Activated CD8-positive, alpha-beta memory T cell treated with anti-CD3 and anti-CD28 coated beads, Interleukin-2, amount 50 U/mL, for 24 hours (primary cell): ENCODE measurements around the gene SCTR.

Source experiments
- DNase-seq: peaks from one replicate; pipeline ENCODE4 v3.0.0-alpha.2; 2020; ENCODE audit errors: extremely low read depth

Gene SCTR

DNA sequence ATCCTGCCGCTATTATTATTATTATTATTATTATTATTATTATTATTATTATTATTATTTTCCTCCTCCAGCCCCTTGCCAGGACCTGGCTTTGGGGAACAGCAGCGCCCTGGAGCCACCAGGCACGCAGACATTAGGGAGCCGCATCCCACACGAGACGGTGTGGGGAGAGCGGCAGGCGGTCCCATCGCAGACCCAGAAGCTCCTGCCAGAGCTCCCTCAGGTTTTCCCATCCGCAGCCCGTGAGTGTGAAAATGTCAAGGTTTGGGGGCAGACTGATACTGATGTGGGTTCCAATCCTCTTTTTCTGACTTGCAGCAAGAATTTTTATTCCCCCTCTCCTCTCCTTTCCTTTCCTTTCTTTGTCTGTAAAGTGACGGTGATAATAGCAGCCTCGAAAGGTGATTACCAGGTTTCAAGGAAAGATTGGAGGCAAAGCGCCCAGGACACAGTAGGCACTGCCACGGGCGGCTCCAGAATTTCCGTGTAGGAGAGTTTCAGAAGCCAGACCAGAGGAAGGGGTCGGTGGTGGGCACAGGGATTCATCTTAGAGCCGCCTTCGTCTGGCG lies 816 bp downstream of the SCTR start:
- DNase-seq, result no peak

DNA sequence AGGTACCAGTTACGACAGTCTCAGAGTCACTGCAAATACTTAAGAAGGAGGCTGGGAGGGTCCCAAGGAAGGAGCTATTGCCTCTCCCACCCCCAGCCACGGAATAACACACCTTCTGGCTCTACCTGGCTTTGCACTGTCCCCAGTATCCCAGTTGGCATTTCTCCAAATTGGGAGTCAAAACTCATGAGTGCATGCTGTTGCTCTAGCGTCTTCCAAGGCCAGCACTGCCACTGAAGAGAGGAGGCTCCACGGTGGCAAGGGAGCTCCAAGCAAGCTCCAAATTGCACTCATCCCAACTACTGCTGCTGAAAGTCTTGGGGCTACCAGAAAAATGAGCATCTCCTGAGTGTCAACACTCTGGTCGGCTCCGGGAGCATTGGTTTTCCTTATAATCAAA lies 1.6 kb downstream of the SCTR start:
- no peak for DNase-seq

DNA sequence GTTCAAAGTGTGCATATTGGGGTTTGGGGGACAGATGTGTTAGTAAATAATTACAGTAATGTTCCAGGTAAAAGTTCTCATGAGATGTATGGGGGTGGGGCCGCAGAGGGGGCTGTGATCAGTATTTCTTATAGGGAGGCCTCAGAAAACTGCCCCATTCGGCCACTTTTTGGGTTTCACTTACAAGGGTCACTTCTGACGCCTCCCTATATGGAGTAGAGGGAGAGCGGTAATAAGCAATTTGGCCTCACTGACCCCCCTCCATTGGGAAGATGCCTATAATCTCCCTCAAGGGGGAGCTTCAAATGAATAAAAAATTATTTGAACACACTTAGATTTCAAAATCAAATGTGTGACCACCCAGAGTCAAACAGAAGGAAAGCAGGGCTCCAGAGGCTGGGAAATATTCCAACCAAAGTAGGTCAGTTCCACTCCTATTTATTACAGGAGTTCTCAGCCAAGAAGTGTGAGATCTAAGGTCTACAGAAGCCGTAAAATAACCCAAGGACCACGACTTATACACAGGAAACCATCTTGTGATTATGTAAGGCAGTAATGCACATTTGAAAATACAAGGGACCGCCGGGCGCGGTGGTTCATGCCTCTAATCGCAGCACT lies 2.7 kb downstream of the SCTR start:
- DNase-seq, result no peak

DNA sequence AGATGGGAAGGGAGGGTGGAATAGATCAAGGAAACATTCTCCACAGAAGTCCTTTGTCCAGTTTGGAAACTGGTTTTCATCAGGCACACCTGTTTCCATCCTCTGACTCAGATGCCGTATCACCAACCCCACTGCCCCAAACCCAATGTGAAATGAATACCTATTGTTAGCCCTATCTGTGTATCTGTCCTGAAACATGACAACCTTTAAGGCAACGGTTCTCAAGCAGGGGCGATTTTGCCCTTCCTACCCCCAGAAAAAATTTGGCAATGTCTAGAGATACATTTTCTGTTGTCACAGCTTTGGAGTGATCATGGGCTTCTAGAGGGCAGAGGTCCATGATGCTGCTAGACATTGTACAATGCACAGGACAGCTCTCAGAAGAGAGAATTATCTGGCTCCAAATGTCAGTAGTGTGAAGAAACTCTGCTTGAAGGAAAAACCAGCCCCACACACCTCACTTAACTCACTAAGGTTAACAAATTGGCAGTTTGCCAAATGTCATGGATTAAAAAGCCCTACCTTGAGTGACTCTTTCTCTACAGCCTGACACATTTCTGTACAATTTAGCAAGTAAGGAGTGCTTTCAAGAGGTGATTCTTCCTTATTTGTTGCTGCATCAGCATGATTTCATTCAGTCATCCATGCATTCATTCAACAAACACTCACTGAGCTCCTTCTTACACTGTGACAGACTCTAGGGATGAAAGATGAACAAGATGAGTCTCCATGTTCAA lies 3.4 kb downstream of the SCTR start:
- no peak for DNase-seq

DNA sequence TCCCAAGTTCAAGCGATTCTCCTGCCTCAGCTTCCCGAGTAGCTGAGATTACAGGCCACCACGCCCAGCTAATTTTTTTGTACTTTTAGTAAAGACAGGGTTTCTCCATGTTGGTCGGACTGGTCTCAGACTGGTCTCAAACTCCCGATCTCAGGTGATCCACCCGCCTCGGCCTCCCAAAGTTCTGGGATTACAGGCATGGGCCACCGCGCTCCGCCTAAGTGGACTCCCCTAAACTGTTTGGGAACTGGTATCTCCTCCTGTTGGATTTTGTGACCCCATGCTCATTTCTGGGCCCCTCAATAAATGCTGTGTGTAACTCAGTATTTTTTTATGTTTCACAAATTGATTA lies 5.2 kb downstream of the SCTR start:
- DNase-seq, result no peak

DNA sequence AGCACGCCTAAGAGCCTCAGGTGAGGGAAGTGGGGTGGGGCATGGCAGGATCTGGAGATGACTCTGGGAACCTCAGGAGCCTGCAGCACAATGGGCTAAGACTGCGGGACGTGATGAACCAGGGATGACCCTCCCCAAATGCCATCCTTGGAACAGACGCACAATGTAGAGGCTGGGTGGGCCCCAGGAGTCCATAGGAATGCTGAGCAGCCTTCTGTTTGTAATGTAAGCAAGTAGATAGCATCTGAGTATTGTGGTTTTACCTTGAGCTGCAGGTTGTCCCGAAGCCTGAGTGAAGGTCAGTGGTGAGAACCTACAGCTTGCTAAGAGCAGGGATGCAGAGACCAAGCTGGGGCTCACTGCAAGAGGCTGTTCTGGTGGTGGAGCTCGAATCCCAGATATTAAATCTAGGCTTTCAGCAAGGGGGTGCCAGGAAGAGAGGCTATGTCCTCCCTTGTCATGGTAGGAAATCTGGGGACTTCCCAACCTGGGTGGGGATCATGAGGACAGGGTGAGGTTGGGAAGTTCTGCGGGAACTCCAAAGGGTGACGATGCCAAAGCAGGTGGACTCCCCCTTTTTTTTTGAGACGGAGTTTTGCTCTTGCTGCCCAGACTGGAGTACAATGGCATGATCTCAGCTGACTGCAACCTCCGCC lies 5.8 kb downstream of the SCTR start:
- DNase-seq, result no peak

DNA sequence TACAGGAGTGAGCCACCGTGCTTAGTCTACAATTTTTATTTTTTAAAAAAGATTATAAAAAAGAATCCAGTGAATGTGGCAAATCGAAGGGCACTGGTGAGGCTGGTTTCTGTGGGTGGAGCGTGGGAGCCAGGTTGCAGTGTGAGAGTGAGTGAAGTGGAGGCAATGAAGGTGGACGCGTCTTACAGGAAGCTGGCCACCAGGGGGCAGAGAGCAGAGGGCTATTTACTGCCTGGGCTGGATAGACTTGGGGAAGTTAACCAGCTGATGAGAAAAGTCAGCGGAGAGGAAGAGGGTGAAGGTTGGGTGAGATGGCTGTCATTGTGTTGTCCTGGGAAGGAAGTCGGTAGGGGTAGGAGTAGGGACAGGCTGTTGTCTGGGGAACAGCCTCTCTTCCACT lies 6.8 kb downstream of the SCTR start:
- DNase-seq, result no peak

DNA sequence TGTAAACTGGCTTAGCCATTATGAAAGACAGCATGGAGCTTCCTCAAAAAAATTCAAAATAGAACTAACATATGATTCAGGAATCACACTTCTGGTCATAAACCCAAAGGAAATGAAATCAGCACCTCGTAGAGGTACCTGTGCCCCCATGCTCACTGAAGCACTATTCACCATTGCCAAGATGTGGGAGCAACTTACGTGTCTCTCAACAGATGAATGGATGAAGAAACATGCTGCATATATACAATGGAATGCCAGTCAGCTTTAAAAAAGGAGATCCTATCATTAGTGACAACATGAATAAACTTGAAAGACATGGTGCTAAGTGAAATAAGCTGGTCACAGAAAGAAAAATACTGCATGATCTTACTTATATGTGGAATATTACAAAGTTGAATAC lies 8.2 kb downstream of the SCTR start:
- DNase-seq, result no peak

DNA sequence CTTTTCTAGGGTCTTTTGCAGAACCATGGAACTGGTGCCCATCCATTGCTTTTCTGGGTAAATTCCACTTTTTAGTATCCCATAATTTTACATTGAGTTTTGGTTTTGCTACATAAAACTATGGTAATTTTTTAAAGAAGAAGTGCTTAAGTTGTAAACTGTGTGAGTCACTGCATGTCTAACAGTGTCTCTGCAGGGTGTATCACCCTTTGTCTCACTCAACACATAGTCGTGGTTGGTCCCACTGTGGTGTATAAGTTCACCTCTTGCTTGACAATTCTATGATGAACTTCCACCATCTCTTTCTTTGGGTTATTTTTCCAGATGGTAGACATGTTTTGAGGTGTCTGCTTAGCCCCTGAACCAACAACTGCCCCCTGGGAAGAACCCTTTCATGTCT lies 10.5 kb downstream of the SCTR start:
- no peak for DNase-seq

DNA sequence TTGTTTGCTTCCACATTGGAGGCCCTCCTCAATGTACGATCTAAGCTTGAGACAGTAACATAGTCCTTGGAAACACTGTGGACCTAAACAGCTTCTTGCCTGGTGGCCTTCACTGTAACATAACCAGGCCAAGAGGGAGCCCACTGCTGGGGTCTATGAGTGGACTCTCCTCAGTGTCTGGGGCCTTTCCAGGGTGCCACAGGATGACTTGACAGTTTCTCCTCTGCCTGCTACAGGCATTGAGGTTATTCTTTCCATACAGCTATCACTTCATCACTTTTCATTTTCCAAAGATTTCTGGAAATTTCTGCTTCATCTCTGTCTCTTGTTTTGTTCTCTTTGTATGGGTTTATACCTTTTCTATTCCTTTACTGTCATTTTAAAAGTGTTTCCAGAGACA lies 11.3 kb downstream of the SCTR start:
- DNase-seq, result no peak

DNA sequence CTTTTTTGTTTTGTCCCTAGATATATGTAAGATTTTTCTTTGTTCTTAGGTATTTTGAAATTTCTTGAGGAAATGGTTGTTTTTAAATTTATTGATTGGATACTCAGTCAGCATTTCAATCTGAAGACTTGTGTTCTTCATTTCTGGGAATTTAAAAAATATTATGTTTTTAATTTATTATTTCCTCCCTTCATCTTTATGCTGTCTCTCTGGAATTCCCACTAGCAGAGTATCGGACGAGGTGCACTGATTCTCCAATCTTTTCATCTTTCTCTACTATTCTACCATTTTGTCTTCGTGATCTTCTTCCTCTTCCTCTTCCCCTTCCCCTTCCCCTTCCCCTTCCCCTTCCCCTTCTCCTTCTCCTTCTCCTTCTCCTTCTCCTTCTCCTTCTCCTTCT lies 12.3 kb downstream of the SCTR start:
- no peak for DNase-seq

DNA sequence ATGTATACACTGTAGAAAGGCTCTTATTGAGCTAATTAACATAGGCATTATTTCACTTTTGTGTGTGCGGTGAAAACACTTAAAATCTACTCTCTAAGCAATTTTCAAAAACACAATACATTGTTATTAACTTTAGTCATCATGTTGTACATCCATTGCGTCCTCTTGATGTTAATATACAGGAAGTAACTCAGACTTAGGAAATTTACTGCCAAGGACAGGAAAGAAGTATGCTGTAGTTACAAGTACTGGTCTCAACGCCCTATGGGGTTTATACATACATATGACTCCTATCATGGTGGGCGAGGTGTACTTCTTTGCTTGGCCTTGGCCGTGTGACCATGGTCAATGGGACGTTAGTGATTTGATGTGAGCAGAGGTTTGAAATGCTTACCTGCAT lies 15.5 kb downstream of the SCTR start:
- no peak for DNase-seq

DNA sequence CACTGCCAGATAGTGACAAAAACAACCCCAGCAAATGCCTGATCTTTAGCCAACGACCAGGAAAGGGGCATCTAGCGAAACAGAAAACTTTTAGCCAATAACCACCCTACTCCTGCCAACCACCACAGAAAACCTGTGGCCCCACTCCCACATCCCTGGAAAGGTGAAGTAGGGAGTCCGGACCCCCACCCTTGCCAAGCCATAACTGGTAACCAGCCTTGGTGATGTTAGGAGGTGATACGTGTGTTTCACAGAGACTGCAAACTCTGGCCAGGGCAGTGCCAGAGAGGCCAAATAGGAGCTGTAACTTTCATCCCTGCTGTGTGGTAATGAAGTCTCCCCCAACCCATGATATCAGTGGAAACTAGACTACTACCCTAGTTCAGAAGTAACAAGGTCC lies 27.6 kb downstream of the SCTR start:
- no peak for DNase-seq

DNA sequence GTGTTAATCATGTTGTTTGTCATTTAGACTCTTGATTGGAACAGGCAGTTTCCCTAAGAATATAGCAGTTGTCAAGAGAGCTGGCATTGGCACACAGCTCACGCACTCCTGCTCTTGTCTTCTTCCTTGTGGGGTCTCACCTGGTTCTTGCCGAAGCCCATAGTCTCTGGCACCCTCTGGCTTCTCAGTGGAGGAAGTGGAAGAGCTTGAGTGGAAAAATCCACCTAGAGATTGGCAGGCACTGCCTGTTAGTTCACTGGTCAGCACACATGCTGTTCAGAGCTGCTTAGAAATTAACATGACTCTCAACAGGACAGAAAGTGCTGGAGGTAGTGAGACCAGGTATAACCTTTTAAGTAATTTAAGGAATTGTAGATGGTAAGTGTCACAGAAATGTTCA lies 28.3 kb downstream of the SCTR start:
- DNase-seq, result no peak

DNA sequence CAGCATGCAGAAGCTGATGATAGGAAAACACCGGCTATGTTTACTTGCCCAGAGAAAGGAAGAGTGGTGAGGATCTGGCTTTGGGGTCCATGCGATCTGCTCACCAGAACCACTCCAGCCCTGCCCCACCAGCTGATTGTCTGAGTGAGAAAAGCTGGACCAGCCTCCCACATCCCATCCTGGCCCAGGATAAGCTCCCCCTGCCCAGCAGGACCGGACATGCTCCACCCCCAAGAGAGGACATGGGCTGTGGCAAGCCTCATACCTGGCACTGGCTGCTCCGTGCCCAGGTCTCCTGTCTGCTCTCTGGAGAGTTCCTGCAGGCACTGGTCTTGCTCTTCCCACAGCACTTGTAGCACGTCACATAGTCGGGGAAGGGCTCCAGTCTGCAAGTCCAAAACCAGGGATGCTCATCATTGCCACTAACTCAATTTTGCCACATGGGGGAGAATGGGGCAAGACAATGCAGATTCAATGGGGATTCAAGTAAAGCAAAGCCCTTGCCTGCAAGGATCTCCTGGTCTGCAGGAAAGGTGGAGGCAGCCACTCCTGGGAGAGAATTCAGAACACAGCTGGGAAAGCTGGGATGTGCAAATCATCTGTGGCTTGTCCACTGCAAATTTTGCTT lies 30.0 kb downstream of the SCTR start:
- DNase-seq, result no peak

DNA sequence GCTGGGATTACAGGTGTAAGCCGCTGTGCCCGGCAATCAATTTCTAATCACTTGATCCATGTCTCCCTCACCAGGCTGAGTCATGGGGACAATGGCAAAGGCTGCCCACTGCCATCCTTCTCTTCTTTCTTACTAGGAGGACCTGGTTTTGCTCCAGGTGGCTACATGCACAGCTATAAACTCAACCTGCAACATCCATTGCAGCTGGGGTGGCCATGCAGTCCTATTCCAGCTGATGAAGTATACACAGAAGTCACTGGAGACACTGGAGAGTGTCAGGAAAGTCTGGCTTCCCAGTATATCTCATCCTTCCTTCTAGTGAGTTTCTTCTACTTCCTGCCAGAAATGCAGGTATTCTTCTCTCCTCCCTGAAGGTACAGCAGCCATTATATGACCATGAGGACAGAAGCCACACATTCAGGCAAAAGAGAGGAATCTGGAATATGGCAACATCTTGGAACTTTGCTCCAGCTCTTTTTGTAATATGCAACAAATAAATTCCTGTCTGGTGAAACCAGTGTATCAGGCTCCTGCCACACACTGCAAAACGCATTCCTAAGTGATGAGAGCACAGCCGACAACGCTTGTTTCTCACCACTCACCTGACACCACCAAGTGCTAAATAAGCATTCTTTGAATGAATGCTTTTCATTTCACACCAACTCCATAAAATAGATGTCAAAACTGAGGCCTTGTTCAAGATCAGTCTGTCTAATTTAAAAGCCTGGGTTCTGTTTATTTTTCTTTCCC lies 32.3 kb downstream of the SCTR start:
- no peak for DNase-seq

DNA sequence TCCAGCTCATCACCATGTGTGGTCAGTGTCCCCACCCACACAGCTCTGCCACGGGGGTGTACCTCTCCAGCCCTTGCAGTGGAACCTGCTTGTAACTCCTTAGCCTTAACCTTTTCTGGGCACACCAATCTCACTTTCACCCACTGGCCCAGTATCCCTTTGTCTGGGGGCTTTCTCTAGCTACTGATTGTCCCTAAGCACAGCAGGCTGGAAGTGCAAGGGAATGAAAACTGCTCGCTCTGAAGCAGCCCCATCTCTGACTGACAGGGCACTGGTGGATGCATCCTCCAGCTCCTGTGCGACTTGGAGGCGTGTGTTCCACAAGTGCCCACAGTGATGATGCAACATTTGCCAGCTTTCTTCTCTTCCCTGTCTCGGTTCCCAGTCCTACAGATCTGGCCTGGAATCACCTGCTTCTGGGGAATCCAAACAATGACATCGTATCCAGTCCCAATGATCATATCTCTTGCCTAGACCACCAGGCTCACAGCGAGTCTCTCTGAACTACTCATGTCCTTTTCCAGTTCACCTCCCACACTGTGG lies 33.6 kb downstream of the SCTR start:
- DNase-seq, result no peak

DNA sequence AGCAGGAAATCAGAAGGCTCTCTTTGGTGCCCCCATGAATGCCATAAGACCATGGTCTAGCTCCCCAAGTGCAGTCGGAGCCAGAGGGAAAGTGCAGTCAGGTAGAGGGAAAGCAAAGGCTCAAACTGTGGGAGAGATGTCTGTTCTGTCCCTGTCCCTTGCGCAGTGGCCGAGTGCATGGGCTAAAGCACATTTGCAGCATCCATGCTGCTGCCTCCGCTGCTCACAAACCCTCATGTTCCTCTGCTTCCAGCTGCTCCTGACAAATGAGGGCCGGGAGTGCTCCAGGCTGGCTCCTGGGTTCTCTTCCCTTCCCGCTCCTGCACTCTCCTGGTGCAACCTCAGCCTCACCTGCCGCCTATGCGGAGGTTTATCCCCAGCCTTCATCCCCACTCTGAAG lies 34.2 kb downstream of the SCTR start:
- no peak for DNase-seq

DNA sequence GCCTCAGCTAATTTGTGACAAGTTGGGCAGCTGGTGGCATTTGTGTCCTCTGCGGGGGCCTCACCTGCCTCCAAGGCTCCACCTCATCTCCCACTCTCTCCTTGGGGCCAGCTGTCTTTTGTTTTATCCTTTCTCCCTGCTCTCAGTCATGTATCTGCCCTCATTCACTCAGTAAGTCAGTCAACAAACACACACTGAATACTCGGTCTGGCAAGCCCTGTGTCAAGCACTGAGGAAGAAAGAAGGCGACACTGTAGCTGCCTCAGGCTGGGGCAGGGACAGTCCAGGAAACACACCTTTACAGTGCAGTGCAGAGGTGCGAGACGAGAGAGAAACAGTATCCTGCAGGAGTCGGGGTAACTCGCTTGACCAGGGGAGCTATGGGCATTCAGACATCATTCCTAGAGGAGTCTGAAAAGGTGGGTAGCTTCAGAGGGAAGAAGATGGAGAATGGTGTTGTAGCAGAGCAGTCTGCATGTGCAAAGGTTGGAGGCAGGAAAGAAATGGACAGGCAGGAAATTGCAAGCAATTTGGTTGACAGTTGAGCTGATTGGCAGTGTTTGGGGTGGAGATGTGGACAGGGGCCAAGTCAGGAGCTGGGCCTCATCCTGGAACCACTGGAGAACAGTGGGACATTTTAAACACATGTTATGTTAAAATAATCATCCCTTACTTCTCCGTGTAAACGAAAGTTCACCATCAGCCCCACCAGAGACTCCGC lies 34.9 kb downstream of the SCTR start:
- no peak for DNase-seq

DNA sequence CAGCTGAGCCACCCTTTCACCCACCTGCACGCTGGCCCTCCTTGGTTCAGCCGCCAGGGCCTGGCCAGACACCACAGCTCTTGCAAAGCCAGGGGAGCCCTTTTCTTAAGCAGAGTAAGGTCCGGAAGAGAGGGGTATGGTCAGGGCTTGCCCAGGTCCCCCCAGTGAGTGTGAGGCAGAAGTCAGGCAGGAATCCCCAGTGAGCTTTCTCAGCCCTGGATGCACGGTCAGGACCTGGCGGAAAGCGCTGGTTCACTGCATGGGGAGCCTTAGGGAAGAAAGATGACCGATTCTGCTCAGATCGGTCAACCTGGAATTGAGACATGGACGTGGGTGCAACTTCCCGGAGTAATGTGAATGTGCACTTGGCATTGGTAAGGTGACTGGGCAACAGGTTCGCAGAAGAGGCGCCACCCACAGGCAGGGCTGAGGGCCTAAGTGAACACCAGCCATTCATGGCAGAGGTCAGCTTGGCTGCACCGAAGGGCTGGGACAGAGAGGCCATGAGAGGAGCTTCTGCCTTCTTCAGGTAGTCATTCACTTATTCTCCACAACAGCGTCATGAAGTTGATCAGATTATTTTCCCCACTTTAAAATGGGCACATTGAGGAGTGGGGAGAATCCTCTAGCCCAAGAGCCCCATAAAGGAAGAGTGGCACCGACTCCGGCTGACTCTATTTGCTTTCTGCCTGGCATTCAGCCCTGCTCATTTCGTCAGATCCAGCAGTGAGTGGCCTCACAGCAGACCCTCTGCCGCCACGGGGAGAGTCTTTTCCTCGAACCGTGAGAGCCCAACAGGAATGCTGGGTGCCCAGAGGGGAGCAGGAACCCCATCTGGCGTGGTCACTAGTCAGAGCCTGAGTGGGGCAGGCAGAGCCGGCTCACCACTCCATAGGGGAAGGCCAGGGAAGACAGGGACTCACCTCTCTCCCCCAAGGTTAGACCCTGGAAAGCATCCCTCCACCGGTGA lies 35.8 kb downstream of the SCTR start:
- DNase-seq, result no peak
